Left ventricle myocardium superior (tissue), 1 donor: ENCODE measurements around the gene KCNQ5. TPM values are rescaled to one million over a fixed set of nuclear protein-coding genes. Genes with fewer than 3 reads are reported as not detected.
"Not testable (repeated sequence)": the region's sequence is repeated elsewhere in the genome, so short reads cannot be mapped to it uniquely, and the experiment has no call there.

ENCODE experiments used
- ATAC-seq: fragments of 200-7000 bp; cut with Tn5 transposase; one replicate; pipeline ENCODE4 v1.9.1; 2020; ENCODE audit warnings: mild to moderate bottlenecking, moderate library complexity
- DNase-seq: peaks from one replicate; pipeline ENCODE4 v3.0.0-alpha.2; 2020
- intact Hi-C: fragments of 100-400 bp; cut with micrococcal nuclease; formaldehyde crosslinking; loops from one replicate; pipeline ENCODE4 v1.11.0; 2022
- total RNA-seq: library from RNA; stranded (reverse); fragmentation: NEBNext Ultra II Directional; extraction: Animal tissue kit (Norgen Biotek cat#: 25700); gene quantifications from one replicate; pipeline ENCODE4 v1.2.1, GENCODE V29; 2021
- donor health status: DM: no; HTN: yes; CAD: no; lungs with severe emphysema.

The KCNQ5 gene
- total RNA-seq, 1 donor from 2014 or later: not detected

DNA sequence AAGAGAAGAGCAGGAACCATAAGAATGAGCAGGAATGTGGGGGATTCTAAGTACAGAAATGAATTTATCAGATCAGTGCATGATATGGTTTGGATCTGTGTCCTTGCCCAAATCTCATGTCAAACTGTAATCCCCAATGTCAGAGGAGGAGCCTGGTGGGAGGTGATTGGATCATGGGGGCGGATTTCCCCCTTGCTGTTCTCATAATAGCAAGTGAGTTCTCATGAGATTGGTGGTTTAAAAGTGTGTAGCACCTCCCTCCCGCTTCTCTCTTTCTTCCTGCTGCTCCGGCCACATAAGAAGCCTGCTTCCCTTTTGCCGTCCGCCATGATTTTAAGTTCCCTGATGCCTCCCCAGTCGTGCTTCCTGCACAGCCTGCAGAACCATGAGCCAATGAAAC, 554.2 kb downstream of the KCNQ5 start:
- intact Hi-C loops: no loop called here

DNA sequence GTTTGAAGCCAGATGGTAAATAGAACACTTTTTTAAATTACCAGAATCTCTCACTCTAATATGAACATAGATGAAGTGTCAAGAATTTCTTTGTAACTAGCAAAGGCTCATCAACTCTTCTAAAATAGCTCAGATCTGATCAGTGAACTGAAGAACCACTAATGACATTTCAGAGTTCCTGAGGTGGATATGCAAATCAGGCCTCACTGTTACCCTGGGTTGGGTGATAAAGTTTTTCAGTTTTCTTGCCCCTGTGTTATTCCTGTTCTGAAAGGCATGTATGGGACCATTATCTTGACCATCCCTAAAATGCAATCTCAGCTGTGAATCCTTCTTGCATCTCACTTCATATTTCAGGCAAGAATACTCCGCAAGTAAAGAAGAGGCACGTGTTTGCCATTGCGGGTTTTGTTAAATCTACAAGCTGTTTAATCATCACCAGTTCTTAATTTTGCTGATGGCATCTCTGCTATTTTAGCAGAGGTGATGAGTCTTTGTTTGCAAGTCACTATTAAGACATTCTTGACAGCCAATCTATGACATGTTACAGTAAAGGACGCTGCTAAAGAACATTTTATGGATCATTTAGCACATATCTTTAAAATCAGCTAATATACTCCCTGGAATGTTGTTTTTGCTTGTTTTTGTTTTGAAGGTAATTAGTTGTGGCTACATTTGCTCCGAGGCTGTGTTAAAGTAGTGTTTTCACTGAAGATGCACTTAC, 555.5 kb downstream of the KCNQ5 start:
- intact Hi-C loops: no loop called here

More for the DNA sequence above, 554.2 kb downstream of the KCNQ5 start:
- ATAC-seq (no peak), DNase-seq (no peak)

DNA sequence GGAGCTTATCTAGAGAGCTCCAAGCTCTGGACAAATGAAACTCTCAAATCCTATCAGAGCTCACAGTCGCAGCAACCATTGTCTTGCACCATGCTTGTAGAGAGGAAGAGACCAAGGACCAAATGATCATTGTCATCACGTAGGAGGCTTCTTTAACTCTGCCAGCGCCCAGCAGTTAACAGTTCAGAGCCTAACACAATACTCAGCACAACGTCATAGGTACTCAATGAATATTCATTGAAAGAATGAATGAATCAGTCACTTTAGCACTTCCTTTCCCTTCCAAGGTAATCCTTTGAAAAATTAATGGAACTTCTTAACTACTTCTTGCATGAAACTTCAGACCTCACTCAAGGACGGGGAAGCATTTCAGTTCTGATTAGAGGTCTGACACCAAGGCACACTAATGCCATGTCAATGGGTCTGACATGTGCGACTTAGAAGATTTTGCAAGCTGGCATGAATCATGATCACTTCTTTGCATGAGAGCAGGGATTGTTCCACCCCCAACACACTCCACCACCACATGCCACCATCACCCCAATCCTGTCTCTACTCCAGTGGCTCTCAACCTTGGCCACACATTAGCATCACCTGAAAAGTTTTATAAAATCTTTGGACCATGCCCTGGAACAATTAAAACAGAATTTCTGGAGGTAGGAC, 558.3 kb downstream of the KCNQ5 start:
- ATAC-seq: no peak
- DNase-seq: no peak
- intact Hi-C loops: no loop called here

More for the DNA sequence above, 555.5 kb downstream of the KCNQ5 start:
- ATAC-seq (no peak), DNase-seq (no peak)

DNA sequence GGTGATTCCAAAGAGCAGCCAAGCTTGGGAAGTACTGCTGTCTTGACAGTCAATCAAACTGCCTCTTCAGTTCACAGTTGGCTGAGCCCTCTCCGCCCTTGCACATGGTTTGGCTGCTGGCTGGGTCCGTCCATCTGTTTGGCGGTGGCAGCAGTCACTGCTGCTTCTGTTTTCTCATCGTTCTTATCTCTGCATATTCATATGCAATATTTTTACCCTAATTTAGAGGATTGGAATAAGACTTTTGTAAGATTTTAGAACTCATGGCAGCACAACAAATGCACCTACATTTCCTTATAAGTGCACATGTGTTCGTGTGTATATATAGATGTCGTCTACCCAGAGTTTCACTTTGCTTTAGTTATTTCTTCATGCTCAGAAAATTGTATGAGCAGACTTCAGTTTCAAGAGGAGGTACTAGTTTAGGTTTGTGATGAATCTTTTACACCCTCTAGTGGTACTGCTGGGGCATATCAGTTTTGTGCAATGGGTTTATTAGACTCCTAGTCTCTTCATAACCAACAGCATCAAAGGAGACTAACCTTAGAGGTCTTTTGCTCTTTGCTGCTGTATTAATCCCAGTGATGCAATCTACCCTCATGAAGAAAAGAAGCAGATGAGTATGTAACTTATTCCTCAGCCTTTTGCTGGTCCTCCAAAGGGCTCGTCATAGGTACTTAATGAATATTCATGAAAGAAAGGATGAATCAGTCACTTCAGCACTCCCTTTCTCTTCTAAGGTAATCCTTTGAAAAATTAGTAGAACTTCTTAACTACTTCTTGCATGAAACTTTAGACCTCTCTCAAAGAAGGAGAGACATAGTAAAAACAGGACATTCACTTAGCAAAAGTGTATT, 559.1 kb downstream of the KCNQ5 start:
- peak; percentile 76 for ATAC-seq
- peak; percentile 38 for DNase-seq
- intact Hi-C loops: no loop called here

DNA sequence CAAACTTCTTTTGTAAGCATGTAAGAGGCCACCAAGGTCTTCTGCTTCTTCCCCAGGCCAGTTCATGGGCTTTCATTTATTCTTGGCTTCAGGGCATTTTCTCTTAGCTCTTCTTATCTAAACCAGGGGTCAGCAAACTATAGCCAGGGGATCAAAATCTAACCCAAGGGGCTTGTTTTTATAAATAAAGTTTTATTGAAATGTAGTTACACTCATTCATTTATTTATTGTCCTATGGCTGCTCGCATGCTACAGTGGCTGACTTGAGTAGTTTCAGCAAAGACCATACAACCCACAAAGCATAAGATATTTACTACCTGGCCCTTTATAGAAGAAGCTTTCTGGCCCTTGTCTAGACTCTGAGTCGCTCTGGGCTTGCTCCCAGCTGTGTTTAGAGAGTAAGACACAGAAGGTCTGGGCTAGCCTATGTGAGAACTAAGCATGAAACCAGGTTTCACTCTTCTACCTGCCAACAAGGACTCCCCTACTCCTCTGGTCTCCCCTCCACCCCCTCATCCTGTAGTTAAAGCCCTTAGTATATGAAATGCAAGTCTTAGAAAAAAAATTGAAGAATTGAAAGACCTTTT, 560.2 kb downstream of the KCNQ5 start:
- ATAC-seq (no peak), DNase-seq (no peak)
- intact Hi-C loops: no loop called here

DNA sequence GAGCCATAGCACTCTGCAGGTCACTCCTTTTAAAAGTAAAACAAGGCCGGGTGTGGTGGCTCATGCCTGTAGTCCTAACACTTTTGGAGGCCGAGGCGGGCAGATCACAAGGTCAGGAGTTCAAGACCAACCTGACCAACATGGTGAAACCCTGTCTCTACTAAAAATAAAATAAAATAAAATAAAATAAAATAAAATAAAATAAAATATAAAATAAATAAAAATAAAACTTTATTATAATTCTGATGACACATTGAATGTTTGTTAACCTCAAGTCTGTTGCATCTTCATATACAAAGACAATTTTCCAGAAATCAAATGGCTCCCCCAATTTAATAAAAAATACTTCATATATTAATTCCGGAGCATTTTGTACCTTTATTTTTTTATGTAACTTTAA, 571.4 kb downstream of the KCNQ5 start:
- ATAC-seq, DNase-seq, intact Hi-C loops: not testable (repeated sequence)

DNA sequence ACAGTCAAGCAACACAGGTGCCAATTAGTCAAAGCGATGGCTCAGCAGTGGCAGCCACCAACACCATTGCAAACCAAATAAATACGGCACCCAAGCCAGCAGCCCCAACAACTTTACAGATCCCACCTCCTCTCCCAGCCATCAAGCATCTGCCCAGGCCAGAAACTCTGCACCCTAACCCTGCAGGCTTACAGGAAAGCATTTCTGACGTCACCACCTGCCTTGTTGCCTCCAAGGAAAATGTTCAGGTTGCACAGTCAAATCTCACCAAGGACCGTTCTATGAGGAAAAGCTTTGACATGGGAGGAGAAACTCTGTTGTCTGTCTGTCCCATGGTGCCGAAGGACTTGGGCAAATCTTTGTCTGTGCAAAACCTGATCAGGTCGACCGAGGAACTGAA, 572.9 kb downstream of the KCNQ5 start:
- intact Hi-C loops: no loop called here
- ATAC-seq (no peak), DNase-seq (no peak)

DNA sequence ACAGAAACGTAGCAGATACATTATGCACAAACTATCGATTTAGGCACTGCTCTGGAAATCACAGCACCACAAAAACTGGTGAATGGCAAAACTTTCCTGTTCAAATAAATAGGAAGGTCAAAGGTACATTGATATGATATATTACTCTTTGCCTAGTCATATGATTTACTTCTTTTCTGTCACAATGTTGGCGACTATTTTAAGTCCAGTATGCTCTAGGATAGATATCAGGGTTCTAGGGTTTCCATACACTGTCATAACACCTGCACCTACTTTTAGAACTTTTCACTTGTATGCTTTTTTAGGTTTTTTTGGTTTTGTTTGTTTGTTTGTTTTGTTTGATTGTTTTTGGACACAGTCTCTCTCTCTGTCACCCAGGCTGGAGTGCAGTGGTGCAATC, 578.4 kb downstream of the KCNQ5 start:
- intact Hi-C loops: no loop called here
- ATAC-seq (no peak), DNase-seq (no peak)

DNA sequence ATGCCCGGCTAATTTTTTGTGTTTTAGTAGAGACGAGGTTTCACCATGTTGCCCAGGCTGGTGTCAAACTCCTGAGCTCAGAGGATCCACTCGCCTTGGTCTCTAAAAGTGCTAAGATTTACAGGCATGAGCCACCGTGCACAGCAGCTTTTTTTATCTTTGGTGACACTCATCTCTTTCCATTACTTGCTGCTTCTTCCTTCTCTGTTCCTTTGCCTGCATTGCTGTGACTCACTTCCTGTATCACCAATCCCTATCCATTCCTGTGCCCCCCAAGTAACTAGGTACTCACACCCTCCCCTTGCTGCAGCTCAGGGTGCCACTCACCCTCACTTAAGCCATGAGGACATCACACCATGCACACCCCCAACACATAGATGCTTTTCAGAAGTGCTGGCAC, 578.9 kb downstream of the KCNQ5 start:
- DNase-seq (no peak), ATAC-seq (no peak)
- intact Hi-C loops: no loop called here

DNA sequence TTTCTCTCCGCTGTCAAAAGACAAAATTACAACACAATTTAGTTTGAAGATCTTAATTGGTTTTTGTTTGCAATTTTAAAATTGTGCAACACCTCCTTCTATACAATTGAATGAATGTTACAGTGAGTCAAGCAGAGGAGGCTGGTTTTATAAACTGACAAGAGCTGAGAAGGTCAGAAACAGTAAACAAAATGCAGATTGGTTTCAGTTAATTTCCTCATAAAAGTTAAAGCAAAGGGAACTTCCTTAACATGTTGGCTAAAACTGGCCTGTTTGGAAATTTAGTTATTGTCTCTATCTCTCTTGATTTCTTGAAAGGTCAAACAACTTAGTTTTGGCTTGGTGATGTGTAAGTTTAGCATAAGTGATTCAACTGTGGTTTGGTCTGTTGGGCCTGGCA, 581.2 kb downstream of the KCNQ5 start:
- DNase-seq: no peak
- no peak for ATAC-seq
- intact Hi-C loops: no loop called here

DNA sequence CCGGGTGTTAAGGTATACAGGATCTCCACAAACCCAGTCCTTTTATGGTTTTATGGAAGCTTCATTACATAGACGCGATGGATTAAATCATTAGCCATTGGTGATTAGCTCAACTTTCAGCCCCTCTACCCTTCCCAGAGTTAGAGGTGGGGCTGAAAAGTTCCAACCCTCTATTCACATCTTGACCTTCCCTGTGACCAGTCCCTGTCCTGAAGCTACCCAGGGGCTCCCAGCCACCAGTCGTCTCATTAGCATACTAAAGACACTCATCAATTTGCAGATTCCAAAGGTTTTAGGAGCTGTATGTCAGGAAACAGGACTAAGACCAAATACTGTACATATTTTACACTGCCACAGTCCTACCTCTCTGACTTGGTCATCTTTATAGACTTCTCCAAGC, 582.4 kb downstream of the KCNQ5 start:
- intact Hi-C loops: no loop called here
- no peak for ATAC-seq
- no peak for DNase-seq

DNA sequence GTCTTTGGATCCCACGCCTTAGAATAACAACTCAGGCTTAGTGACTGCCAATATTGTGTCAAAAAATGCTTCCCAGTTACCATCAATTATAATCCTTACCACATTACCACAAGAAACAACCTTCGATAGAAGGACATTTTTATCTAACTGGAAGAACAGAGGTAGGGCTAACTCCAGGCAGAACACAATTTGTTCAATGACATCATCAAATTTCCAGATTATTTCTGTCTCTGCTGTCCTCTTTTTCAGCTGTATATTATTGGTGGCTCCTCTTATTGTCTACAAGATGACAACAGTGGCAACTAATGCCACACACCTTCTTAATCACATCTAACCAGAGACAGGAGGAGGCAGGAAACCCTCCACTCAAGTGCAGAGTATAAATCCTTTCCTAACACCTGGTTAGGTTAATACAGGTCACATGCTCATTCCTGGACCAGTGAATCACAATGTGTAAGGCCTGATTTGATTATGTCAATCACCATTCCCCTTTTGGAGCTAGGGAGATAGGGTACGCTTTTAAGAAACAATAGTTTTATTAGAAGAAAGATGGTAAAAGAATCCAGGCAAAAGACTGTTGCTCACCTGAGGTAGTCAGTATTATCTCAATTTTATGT, 585.5 kb downstream of the KCNQ5 start:
- intact Hi-C loops: no loop called here
- DNase-seq (no peak), ATAC-seq (no peak)

DNA sequence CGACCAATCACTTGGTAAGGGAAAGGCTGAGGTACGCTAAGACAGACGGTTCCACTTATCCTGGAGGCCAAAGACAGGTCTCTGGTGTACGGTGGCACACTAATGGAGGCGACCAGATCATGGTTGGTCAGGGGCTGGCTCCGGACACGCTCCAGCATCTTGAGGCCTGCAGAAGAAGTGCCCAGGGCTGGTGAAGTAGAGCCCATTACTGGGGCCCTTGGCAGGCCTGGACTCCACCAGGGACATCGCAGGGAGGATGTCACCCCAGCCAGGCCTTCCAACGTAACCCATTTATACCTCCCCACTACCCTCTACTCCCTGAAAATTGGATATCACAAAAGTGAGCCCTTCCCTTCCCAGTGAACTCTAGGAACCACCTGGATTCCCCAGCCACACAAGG, 587.3 kb downstream of the KCNQ5 start:
- DNase-seq (no peak), ATAC-seq (no peak)
- intact Hi-C loops: no loop called here

DNA sequence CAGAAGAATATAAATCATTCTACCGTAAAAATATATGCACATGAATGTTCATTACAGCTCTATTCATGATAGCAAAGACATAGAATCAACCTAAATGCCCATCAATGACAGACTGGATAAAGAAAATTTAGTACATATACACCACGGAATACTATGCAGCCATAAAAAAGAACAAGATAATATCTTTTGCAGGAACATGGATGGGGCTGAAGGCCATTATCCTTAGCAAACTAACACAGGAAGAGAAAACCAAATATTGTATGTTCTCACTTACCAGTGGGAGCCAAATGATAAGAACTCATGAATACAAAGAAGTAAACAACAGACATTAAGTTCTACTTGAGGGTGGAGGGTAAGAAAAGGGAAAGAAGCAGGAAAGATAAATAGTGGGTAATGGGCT, 595.0 kb downstream of the KCNQ5 start:
- ATAC-seq (no peak), DNase-seq (no peak)
- intact Hi-C loops: no loop called here

DNA sequence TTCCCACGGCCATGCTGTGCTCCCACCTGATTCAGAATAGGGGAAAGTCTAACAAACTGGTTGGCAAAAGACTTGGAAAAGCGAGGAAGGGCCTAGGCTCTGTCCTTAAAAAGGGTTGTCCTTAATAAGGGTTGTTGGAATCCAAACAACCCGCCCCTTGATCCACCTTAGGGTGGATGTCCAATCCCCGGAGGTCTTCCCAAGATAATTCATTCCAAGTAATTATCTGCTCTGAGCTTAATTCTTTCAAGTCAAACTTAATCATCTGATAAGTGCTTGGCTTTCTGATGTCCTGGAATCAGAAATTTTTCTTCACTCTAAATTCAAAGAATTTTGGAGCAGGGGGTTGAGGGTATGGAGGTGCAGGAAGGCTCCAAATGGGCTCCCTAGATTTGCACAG, 603.5 kb downstream of the KCNQ5 start, which contains the start of gene KHDC1L:
Gene KHDC1L, minus strand, starts transcription at position 101 of the 400 bp plus-strand sequence. Its CDS starts 88 bp downstream, at position 13.
- intact Hi-C loops: no loop called here
- DNase-seq (no peak), ATAC-seq (no peak)

DNA sequence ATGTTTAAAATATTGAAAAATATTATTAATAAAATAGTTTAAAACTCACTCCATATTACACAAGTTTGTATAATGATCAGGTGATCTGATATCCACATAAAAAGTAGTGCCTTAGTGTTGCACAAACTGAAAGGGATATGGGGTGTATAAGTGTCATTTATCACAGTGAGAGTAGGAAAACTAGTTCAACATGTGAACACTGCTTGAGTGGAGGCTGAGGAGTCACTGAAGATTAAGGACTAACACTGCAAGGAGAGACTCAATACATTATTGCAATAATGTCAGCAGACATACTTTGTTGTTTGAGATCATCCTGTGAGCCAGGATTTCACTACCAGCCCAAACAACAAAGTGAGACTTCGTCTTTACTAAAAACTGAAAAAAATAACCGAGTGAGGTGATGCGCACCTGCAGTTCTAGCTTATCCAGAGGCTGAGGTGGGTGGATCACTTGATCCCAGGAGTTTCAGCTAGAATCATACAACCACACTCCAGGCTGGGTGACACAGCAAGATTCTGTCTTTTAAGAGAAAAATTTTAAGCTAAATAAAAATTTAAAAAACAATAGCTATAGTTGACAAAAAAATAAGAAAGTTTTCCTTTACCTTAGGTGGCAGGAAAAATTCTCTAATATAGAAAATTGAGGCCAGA, 605.9 kb downstream of the KCNQ5 start:
- no peak for ATAC-seq
- no peak for DNase-seq
- intact Hi-C loops: no loop called here

DNA sequence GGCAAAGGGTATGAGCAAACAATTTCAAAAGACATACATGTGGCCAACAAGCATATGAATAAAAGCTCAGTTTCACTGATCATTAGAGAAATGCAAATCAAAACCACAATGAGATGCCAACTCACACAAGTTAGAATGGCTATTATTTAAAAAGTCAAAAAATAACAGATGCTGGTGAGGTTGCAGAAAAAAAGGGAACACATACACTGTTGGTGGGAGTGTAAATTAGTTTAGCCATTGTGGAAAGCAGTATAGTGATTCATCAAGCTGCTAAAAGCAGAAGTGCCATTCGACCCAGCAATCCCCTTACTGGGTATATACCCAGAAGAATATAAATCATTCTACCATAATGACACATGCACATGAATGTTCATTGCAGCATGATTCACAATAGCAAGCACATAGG, 610.1 kb downstream of the KCNQ5 start:
- no peak for DNase-seq
- intact Hi-C loops: no loop called here
- no peak for ATAC-seq

DNA sequence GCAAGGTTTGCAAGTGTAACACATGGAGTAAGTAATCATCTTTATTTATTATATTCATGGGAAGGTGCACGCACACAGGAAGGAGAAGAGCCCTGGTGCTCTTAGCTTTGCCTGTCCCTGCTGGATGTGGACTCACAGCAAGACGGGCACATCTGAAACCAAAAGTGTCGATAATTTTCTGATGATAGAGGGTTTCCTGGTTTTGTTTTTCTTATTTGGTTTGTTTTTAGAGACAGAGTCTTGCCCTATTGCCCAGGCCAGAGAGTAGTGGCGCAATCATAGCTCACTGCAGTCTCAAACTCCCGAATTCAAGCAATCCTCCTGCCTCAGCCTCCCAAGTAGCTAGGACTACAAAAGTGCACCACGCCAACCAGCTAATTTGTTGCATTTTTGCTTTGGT, 611.2 kb downstream of the KCNQ5 start:
- ATAC-seq (no peak), DNase-seq (no peak)
- intact Hi-C loops: no loop called here

DNA sequence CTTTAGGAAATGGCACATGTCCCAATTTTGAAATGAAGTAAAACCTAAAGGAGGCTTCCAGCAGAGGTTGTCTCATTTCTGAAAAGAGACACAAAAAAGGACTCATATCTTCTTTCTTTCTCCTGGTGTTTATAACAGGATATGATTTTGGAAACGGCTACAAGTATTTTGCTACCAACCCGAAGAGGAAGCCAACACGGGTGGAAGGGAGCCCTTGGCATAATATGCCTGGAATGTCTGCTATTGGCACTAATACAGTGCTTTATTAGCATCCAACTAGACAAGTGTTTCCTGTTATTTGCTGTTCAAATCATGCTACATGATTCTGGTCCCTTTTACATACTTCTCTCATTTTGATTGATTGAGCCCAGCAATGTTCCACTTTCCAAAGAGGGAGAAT, 612.1 kb downstream of the KCNQ5 start:
- DNase-seq, intact Hi-C loops, ATAC-seq: not testable (repeated sequence)
